Parathyroid adenoma (tissue), 2 donors: ENCODE data around the gene TMEM63C.

Source experiments
- H2AFZ ChIP-seq: fragments of 300-600 bp; sonication (generic); one replicate; pipeline ENCODE4 v1.7.0; 2017; ENCODE audit warnings: antibody characterized with exemption, mild to moderate bottlenecking
- H3K27ac ChIP-seq: fragments of 300-600 bp; sonication (generic); one replicate; pipeline ENCODE4 v1.7.0; 2017
- H3K27me3 ChIP-seq: fragments of 300-600 bp; sonication (generic); one replicate; pipeline ENCODE4 v1.7.0; 2017; ENCODE audit warnings: low read length; ENCODE audit not compliant: control insufficient read depth, insufficient read depth
- H3K36me3 ChIP-seq: fragments of 300-600 bp; sonication (generic); one replicate; pipeline ENCODE4 v1.7.0; 2017; ENCODE audit warnings: low read length; ENCODE audit not compliant: control insufficient read depth, insufficient read depth
- H3K4me1 ChIP-seq: fragments of 300-600 bp; sonication (generic); one replicate; pipeline ENCODE4 v1.7.0; 2017; ENCODE audit warnings: control low read depth
- H3K4me2 ChIP-seq: fragments of 300-600 bp; sonication (generic); one replicate; pipeline ENCODE4 v1.7.0; 2017; ENCODE audit warnings: low read length
- H3K4me3 ChIP-seq: fragments of 300-600 bp; sonication (generic); one replicate; pipeline ENCODE4 v1.7.0; 2017; ENCODE audit warnings: low read depth, low read length
- H3K79me2 ChIP-seq: fragments of 300-600 bp; sonication (generic); one replicate; pipeline ENCODE4 v1.7.0; 2017; ENCODE audit warnings: control low read depth
- H3K9ac ChIP-seq: fragments of 300-600 bp; sonication (generic); one replicate; pipeline ENCODE4 v1.7.0; 2017; ENCODE audit warnings: mild to moderate bottlenecking
- H3K9me3 ChIP-seq: fragments of 300-600 bp; sonication (generic); one replicate; pipeline ENCODE4 v1.7.0; 2017; ENCODE audit warnings: low read length; ENCODE audit not compliant: control insufficient read depth
- TF ChIP-seq, protein P1 (sequence below): fragments of 300-600 bp; sonication (generic); IDR thresholded peaks from one replicate; pipeline ENCODE4 v1.7.0; 2017; ENCODE audit warnings: antibody characterized with exemption, mild to moderate bottlenecking
- donor health status: primary hyperparathyroidism.

The TMEM63C gene

DNA sequence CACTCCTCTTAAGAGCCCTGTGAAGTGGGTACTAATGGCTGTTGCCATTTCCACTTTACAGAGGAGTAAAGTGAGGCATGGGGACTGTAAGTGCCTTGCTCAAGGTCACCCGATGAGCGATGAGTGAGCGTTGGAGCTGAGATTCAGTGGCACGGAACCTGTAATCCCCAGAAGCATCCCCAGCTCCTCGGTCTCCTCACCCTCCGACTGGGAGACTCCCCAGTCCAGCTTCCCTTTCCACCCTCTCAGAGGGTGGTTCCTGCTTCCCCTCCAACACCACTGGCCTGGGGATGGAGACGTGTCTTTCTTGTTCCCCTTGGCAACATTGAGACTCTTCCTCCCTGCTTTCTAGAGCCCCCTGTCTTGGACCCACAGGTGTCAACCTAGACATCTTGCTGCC, 32.6 kb downstream of the TMEM63C start:
- H3K36me3 ChIP-seq, result no peaks in the 10 kb centered on the region
- H3K27ac ChIP-seq, result no peak overlapping the region
- H3K4me2 ChIP-seq, result no peak overlapping the region
- no peaks in the 10 kb centered on the region for H3K79me2 ChIP-seq
- TF ChIP-seq, protein P1, sequence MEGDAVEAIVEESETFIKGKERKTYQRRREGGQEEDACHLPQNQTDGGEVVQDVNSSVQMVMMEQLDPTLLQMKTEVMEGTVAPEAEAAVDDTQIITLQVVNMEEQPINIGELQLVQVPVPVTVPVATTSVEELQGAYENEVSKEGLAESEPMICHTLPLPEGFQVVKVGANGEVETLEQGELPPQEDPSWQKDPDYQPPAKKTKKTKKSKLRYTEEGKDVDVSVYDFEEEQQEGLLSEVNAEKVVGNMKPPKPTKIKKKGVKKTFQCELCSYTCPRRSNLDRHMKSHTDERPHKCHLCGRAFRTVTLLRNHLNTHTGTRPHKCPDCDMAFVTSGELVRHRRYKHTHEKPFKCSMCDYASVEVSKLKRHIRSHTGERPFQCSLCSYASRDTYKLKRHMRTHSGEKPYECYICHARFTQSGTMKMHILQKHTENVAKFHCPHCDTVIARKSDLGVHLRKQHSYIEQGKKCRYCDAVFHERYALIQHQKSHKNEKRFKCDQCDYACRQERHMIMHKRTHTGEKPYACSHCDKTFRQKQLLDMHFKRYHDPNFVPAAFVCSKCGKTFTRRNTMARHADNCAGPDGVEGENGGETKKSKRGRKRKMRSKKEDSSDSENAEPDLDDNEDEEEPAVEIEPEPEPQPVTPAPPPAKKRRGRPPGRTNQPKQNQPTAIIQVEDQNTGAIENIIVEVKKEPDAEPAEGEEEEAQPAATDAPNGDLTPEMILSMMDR, result no peak
- no peaks in the 10 kb centered on the region for H3K27me3 ChIP-seq
- H3K4me1 ChIP-seq, result peaks cover under 1% of the 10 kb centered on the region
- no peak overlapping the region for H3K9ac ChIP-seq
- no peak overlapping the region for H3K4me3 ChIP-seq
- H3K9me3 ChIP-seq, result no peaks in the 10 kb centered on the region
- no peak overlapping the region for H2AFZ ChIP-seq

DNA sequence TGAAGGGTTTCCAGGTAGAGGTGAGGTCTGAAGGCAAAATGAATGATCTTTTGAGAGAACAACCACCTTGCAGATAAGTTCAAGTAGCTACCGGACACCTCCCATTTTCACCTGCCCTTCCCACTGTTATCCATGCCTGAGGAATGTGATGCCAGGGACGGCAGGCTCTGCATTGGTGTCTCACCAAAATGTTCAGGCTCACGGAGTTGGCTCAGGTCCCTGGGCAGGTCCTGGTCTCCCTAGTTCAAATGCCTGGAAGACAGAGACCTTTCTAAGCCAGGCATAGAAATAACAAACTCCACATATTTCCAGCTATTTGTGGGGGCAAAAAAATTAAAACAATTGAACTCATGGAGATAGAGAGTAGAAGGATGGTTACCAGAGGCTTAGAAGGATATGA, 36.0 kb downstream of the TMEM63C start:
- H3K4me3 ChIP-seq, result no peak overlapping the region
- no peak overlapping the region for H2AFZ ChIP-seq
- no peaks in the 10 kb centered on the region for H3K9me3 ChIP-seq
- H3K27ac ChIP-seq, result no peak overlapping the region
- peaks cover 8% of the 10 kb centered on the region for H3K4me1 ChIP-seq
- H3K27me3 ChIP-seq, result no peaks in the 10 kb centered on the region
- TF ChIP-seq, protein P1, result no peak
- H3K9ac ChIP-seq, result no peak overlapping the region
- no peaks in the 10 kb centered on the region for H3K79me2 ChIP-seq
- no peaks in the 10 kb centered on the region for H3K36me3 ChIP-seq
- H3K4me2 ChIP-seq, result no peak overlapping the region

DNA sequence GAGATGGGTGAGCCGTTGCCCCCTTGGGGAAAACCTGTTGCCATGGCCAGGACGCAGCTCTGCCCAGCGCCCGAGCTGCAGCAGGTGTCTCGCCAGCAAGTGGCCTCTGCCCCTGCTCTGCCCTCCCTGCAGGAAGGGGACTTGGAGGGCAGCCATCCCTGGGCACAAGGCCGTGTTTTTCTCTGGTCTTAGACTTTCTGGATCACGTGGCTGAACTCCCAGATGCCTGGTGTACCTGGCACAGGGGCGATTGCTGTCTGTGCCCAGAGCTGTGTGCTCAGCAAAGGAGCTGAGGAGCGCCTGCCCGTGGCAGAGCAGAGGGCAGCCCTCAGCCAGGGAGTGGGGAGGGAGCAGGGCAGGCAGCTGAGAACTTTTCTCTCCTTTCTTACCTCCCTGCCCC, 38.0 kb downstream of the TMEM63C start:
- Histone ChIP-seq H3K79me2 (no peaks in the 10 kb centered on the region), H3K27ac (no peak overlapping the region), H3K4me1 (peaks cover 8% of the 10 kb centered on the region), H3K4me3 (peak overlapping the region; percentile 11), H3K27me3 (no peaks in the 10 kb centered on the region), H3K36me3 (no peaks in the 10 kb centered on the region), H3K9ac (no peak overlapping the region), H3K9me3 (no peaks in the 10 kb centered on the region), H2AFZ (no peak overlapping the region), H3K4me2 (peak overlapping the region; percentile 42)
- TF ChIP-seq, protein P1, result no peak

DNA sequence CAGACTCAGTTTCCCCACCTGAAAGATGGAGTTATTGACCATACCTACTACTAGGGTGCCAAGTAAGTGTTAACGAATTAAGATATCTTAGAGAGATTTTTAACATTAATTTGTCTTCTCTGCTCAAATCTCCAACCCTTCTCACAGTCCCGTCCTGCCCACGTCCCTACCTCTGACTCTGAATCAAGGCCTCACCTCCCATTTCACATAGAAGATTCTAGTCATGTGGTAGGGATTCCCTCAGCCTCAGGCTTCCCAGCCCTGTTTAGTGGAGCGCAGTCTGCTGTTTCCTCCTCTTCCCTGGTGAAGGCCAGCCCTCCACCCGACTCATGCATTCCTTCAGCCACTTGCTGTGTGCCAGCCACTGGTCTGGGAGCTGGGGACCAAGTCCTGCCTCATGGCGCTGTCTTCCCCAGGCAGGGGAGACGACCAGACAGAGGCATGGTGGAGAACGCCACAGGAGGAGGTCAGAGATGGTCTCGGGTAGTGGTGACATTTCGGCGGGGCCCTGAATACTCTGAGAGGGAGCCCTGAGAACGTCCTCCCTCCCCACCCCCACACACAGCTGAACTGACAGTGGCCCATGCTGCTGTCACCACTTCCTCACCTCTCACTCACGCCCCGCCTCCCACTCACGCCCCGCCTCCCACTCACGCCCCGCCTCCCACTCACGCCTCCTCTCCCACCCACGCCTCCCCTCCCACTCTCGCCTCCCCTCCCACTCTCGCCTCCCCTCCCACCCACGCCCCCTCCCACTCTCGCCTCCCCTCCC, 38.8 kb downstream of the TMEM63C start:
- Histone ChIP-seq H3K36me3 (no peaks in the 10 kb centered on the region), H3K27ac (no peak overlapping the region), H3K79me2 (no peaks in the 10 kb centered on the region)

More for the DNA sequence above, 38.8 kb downstream of the TMEM63C start:
- H3K4me2 ChIP-seq, result no peak overlapping the region
- H2AFZ ChIP-seq, result no peak overlapping the region
- peaks cover 8% of the 10 kb centered on the region for H3K4me1 ChIP-seq
- H3K27me3 ChIP-seq, result no peaks in the 10 kb centered on the region
- no peak overlapping the region for H3K9ac ChIP-seq
- no peaks in the 10 kb centered on the region for H3K9me3 ChIP-seq
- H3K4me3 ChIP-seq, result no peak overlapping the region
- TF ChIP-seq, protein P1, result no peak
